Measurements from ENCODE around the gene FAN1.

DNA sequence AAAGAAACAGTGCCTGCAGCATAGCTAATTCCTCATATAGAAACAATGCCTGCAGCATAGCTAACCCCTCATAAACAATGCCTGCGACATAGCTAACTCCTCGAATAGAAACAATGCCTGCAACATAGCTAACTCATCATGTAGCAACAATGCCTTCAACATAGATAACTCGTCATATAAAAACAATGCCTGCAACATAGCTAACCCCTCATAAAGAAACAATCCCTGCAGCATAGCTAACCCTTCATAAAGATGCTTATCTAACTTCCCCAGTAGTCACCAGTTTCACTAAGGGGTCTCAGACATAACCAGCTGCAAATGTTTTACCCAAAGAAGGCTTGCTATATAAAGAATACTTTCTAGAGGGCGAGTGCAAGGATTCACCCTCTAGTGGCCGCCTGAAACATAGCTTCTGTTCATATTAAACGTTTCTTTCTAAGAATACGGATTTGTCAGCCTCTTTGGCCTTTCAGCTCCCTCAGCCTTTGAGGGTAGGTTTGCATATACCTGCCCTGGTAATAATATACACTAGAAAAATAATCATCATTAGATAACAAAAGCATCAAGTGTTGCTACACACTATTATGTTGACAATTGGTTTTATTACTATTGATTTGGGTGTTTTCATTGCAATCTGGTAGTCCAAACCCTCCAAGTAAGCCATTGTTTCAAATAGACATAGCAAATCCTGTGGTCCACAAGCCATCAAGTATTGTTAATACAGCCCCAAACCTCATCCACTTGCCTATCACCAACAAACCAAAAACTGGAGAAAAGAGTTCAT is 44.4 kb upstream of the FAN1 start:
- TF ChIP-seq, protein P1, sequence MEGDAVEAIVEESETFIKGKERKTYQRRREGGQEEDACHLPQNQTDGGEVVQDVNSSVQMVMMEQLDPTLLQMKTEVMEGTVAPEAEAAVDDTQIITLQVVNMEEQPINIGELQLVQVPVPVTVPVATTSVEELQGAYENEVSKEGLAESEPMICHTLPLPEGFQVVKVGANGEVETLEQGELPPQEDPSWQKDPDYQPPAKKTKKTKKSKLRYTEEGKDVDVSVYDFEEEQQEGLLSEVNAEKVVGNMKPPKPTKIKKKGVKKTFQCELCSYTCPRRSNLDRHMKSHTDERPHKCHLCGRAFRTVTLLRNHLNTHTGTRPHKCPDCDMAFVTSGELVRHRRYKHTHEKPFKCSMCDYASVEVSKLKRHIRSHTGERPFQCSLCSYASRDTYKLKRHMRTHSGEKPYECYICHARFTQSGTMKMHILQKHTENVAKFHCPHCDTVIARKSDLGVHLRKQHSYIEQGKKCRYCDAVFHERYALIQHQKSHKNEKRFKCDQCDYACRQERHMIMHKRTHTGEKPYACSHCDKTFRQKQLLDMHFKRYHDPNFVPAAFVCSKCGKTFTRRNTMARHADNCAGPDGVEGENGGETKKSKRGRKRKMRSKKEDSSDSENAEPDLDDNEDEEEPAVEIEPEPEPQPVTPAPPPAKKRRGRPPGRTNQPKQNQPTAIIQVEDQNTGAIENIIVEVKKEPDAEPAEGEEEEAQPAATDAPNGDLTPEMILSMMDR (conservative IDR thresholded peaks at IDR 0.05) = peak; percentile 66
- TF ChIP-seq EZH2 (IDR thresholded peaks at IDR 0.05; ENCODE audit: low read depth) = no peak

Data from PC-9 (cell line).